Heart left ventricle (tissue), 13 donors: Measurements from ENCODE around the gene HRH4.

Source experiments
- CTCF ChIP-seq, 12 donors: fragments of 200-600 bp; sonication (generic) in 4 of 12; IDR thresholded peaks; one replicate each; pipeline versions ENCODE4 v1.5.0 to v1.8.0; 2018 to 2022; ENCODE audit warnings: antibody characterized with exemption in 12 of 12, mild to moderate bottlenecking in 5 of 12
- POLR2A ChIP-seq, 2 donors: fragments of 450-650 bp; IDR thresholded peaks; one replicate each; pipeline ENCODE4 v1.6.1; 2017; ENCODE audit warnings: antibody characterized with exemption in 2 of 2, mild to moderate bottlenecking in 2 of 2, moderate library complexity in 2 of 2
- donor health status: ischemic (EF 13 %, LVEDD 7.1; RV severe dilation, severe dysfunction).
- donor health status: DM: no; HTN: yes; CAD: no.
- donor health status: DM: no; HTN: no; CAD: no.
- donor health status: ischemic (EF 25% LVEDD 6.9; RV normal size, moderate dysfunction).
- donor health status: ischemic (EF 25% LVEDD 5.7; RV mildly dilated, moderate dysfunction).
- donor health status: ischemic (EF 35%, LVEDD 5.7; RV mildly dilated, moderate dysfunction).
- donor health status: nonischemic (EF 11% LVEDD 7.7; RV severe dilation, severe dysfunction).
- donor health status: DM: yes; HTN: yes; CAD: no.
- donor health status: PGD.
- donor health status: ischemic (EF 29% LVEDD 5.4; RV normal size, mild dysfunction).
- donor health status: nonischemic (EF 23%, LVEDD 6.1; RV moderate dilation, normal function).

DNA sequence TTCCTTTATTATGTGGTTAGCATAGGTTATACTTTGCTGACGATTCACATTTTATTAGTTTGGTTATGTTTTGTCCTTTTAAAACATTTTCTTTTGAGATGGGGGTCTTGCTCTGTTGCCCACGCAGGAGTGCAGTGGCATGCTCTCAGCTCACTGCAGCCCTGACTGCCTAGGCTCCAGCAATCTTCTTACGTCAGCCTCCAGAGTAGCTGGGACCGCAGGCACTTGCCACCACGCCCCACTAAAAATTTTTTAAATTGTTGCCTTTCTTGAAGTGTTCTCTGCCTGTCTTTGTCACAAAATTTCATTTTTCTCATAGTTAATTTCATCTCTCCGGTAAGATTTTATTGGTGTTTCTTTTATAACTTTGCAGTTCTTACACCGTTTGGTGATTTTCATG lies 18.9 kb downstream of the HRH4 start:
- TF ChIP-seq POLR2A (IDR thresholded peaks at IDR 0.05) (no peak), CTCF (IDR thresholded peaks at IDR 0.05) (no peak)
